Measurements from ENCODE around the gene HMCN1.
"Not testable (repeated sequence)": the region's sequence is repeated elsewhere in the genome, so short reads cannot be mapped to it uniquely, and the experiment has no call there.

Gene HMCN1

GRCh38 chr1:185790194-185790735, 56.1 kb downstream of the HMCN1 start:
- DNase-seq (ENCODE audit: low spot score in 2 of 2) = no peak
- no peak for ATAC-seq (replicated peaks; ENCODE audit: extremely low read depth, poor library complexity, severe bottlenecking)
- Mint-ChIP-seq H3K4me3 (no peak overlapping the region), H3K27me3 (peaks cover 11% of the 10 kb centered on the region), H3K27ac (ENCODE audit: low read depth) (no peak overlapping the region), H3K9me3 (no peaks in the 10 kb centered on the region), H3K36me3 (ENCODE audit: insufficient read depth) (no peaks in the 10 kb centered on the region), H3K4me1 (no peaks in the 10 kb centered on the region)

- Mint-ChIP-seq H3K9me3 (peaks cover 3% of the 10 kb centered on the region), H3K4me1 (no peaks in the 10 kb centered on the region), H3K36me3 (ENCODE audit: insufficient read depth) (no peaks in the 10 kb centered on the region), H3K27ac (ENCODE audit: low read depth) (no peak overlapping the region), H3K4me3 (no peak overlapping the region), H3K27me3 (no peaks in the 10 kb centered on the region)
- ATAC-seq (replicated peaks; ENCODE audit: extremely low read depth, poor library complexity, severe bottlenecking) (no peak), DNase-seq (ENCODE audit: low spot score in 2 of 2) (no peak)
Measured at GRCh38 chr1:185792040-185792439, 57.8 kb downstream of the HMCN1 start.

- not testable (repeated sequence) for H3K4me1 Mint-ChIP-seq; DNase-seq (ENCODE audit: low spot score in 2 of 2); H3K27ac Mint-ChIP-seq (ENCODE audit: low read depth); H3K27me3 Mint-ChIP-seq; ATAC-seq (replicated peaks; ENCODE audit: extremely low read depth, poor library complexity, severe bottlenecking); H3K9me3 Mint-ChIP-seq; H3K4me3 Mint-ChIP-seq; H3K36me3 Mint-ChIP-seq (ENCODE audit: insufficient read depth)
Measured at GRCh38 chr1:185794495-185794894, 60.3 kb downstream of the HMCN1 start.

GRCh38 chr1:185795181-185795580, 61.0 kb downstream of the HMCN1 start:
- Mint-ChIP-seq H3K27me3 (no peaks in the 10 kb centered on the region), H3K36me3 (ENCODE audit: insufficient read depth) (no peaks in the 10 kb centered on the region), H3K27ac (ENCODE audit: low read depth) (no peak overlapping the region), H3K4me3 (no peak overlapping the region), H3K4me1 (no peaks in the 10 kb centered on the region), H3K9me3 (peaks cover 6% of the 10 kb centered on the region)
- no peak for ATAC-seq (replicated peaks; ENCODE audit: extremely low read depth, poor library complexity, severe bottlenecking)
- no peak for DNase-seq (ENCODE audit: low spot score in 2 of 2)

GRCh38 chr1:185798505-185798904, 64.3 kb downstream of the HMCN1 start:
- Mint-ChIP-seq H3K4me1 (no peaks in the 10 kb centered on the region), H3K9me3 (peaks cover 6% of the 10 kb centered on the region), H3K36me3 (ENCODE audit: insufficient read depth) (no peaks in the 10 kb centered on the region), H3K4me3 (no peak overlapping the region), H3K27ac (ENCODE audit: low read depth) (no peak overlapping the region), H3K27me3 (no peaks in the 10 kb centered on the region)
- ATAC-seq (replicated peaks; ENCODE audit: extremely low read depth, poor library complexity, severe bottlenecking) = no peak
- DNase-seq (ENCODE audit: low spot score in 2 of 2) = no peak

- Mint-ChIP-seq H3K27ac (ENCODE audit: low read depth) (no peak overlapping the region), H3K4me3 (no peak overlapping the region), H3K36me3 (ENCODE audit: insufficient read depth) (no peaks in the 10 kb centered on the region), H3K9me3 (no peaks in the 10 kb centered on the region), H3K27me3 (no peaks in the 10 kb centered on the region), H3K4me1 (no peaks in the 10 kb centered on the region)
- ATAC-seq (replicated peaks; ENCODE audit: extremely low read depth, poor library complexity, severe bottlenecking) = no peak
- no peak for DNase-seq (ENCODE audit: low spot score in 2 of 2)
Measured at GRCh38 chr1:185803241-185803640, 69.0 kb downstream of the HMCN1 start.

- Mint-ChIP-seq H3K27ac (ENCODE audit: low read depth) (no peak overlapping the region), H3K4me1 (no peaks in the 10 kb centered on the region), H3K9me3 (no peaks in the 10 kb centered on the region), H3K4me3 (no peak overlapping the region), H3K27me3 (no peaks in the 10 kb centered on the region), H3K36me3 (ENCODE audit: insufficient read depth) (no peaks in the 10 kb centered on the region)
- ATAC-seq (replicated peaks; ENCODE audit: extremely low read depth, poor library complexity, severe bottlenecking) (no peak), DNase-seq (ENCODE audit: low spot score in 2 of 2) (no peak)
Measured at GRCh38 chr1:185804206-185804605, 70.0 kb downstream of the HMCN1 start.

- H3K9me3 Mint-ChIP-seq = no peaks in the 10 kb centered on the region
- H3K36me3 Mint-ChIP-seq (ENCODE audit: insufficient read depth) = no peaks in the 10 kb centered on the region
- ATAC-seq (replicated peaks; ENCODE audit: extremely low read depth, poor library complexity, severe bottlenecking) (no peak), DNase-seq (ENCODE audit: low spot score in 2 of 2) (no peak)
- no peak overlapping the region for H3K27ac Mint-ChIP-seq (ENCODE audit: low read depth)
- no peak overlapping the region for H3K4me3 Mint-ChIP-seq
- H3K4me1 Mint-ChIP-seq = no peaks in the 10 kb centered on the region
- no peaks in the 10 kb centered on the region for H3K27me3 Mint-ChIP-seq
Measured at GRCh38 chr1:185804608-185805007, 70.4 kb downstream of the HMCN1 start.

- Mint-ChIP-seq H3K27ac (ENCODE audit: low read depth) (no peak overlapping the region), H3K4me1 (no peaks in the 10 kb centered on the region), H3K27me3 (no peaks in the 10 kb centered on the region), H3K9me3 (no peaks in the 10 kb centered on the region), H3K36me3 (ENCODE audit: insufficient read depth) (no peaks in the 10 kb centered on the region), H3K4me3 (no peak overlapping the region)
- ATAC-seq (replicated peaks; ENCODE audit: extremely low read depth, poor library complexity, severe bottlenecking) (no peak), DNase-seq (ENCODE audit: low spot score in 2 of 2) (no peak)
Measured at GRCh38 chr1:185807275-185807674, 73.1 kb downstream of the HMCN1 start.

- ATAC-seq (replicated peaks; ENCODE audit: extremely low read depth, poor library complexity, severe bottlenecking) (no peak), DNase-seq (ENCODE audit: low spot score in 2 of 2) (no peak)
- H3K27me3 Mint-ChIP-seq = no peaks in the 10 kb centered on the region
- H3K4me1 Mint-ChIP-seq = no peaks in the 10 kb centered on the region
- H3K27ac Mint-ChIP-seq (ENCODE audit: low read depth) = no peak overlapping the region
- H3K36me3 Mint-ChIP-seq (ENCODE audit: insufficient read depth) = no peaks in the 10 kb centered on the region
- H3K4me3 Mint-ChIP-seq = no peak overlapping the region
- no peaks in the 10 kb centered on the region for H3K9me3 Mint-ChIP-seq
Measured at GRCh38 chr1:185808631-185809030, 74.4 kb downstream of the HMCN1 start.

- ATAC-seq (replicated peaks; ENCODE audit: extremely low read depth, poor library complexity, severe bottlenecking) (no peak), DNase-seq (ENCODE audit: low spot score in 2 of 2) (no peak)
- Mint-ChIP-seq H3K9me3 (no peaks in the 10 kb centered on the region), H3K4me3 (no peak overlapping the region), H3K4me1 (no peaks in the 10 kb centered on the region), H3K27ac (ENCODE audit: low read depth) (no peak overlapping the region), H3K27me3 (no peaks in the 10 kb centered on the region), H3K36me3 (ENCODE audit: insufficient read depth) (no peaks in the 10 kb centered on the region)
Measured at GRCh38 chr1:185811073-185811709, 77.0 kb downstream of the HMCN1 start.

- no peak overlapping the region for H3K4me3 Mint-ChIP-seq
Measured at GRCh38 chr1:185812934-185813333, 78.7 kb downstream of the HMCN1 start.

GRCh38 chr1:185813401-185813979, 79.3 kb downstream of the HMCN1 start:
- no peak for DNase-seq (ENCODE audit: low spot score in 2 of 2)
- peaks cover 3% of the 10 kb centered on the region for H3K36me3 Mint-ChIP-seq (ENCODE audit: insufficient read depth)
- no peaks in the 10 kb centered on the region for H3K4me1 Mint-ChIP-seq
- H3K27me3 Mint-ChIP-seq = peaks cover 11% of the 10 kb centered on the region
- H3K4me3 Mint-ChIP-seq = no peak overlapping the region
- no peak for ATAC-seq (replicated peaks; ENCODE audit: extremely low read depth, poor library complexity, severe bottlenecking)
- no peaks in the 10 kb centered on the region for H3K9me3 Mint-ChIP-seq
- no peak overlapping the region for H3K27ac Mint-ChIP-seq (ENCODE audit: low read depth)

More at GRCh38 chr1:185812934-185813333, 78.7 kb downstream of the HMCN1 start:
- Mint-ChIP-seq H3K27me3 (peaks cover 11% of the 10 kb centered on the region), H3K36me3 (ENCODE audit: insufficient read depth) (peaks cover 3% of the 10 kb centered on the region), H3K27ac (ENCODE audit: low read depth) (no peak overlapping the region), H3K9me3 (no peaks in the 10 kb centered on the region), H3K4me1 (no peaks in the 10 kb centered on the region)
- no peak for ATAC-seq (replicated peaks; ENCODE audit: extremely low read depth, poor library complexity, severe bottlenecking)
- no peak for DNase-seq (ENCODE audit: low spot score in 2 of 2)

Measured in central memory CD8-positive, alpha-beta T cell (primary cell).